Parathyroid adenoma (tissue), 2 donors: ENCODE measurements around the gene AP2A1.

Source experiments
- H2AFZ ChIP-seq: fragments of 300-600 bp; sonication (generic); one replicate; pipeline ENCODE4 v1.7.0; 2017; ENCODE audit warnings: antibody characterized with exemption, mild to moderate bottlenecking
- H3K27ac ChIP-seq: fragments of 300-600 bp; sonication (generic); one replicate; pipeline ENCODE4 v1.7.0; 2017
- H3K27me3 ChIP-seq: fragments of 300-600 bp; sonication (generic); one replicate; pipeline ENCODE4 v1.7.0; 2017; ENCODE audit warnings: low read length; ENCODE audit not compliant: control insufficient read depth, insufficient read depth
- H3K36me3 ChIP-seq: fragments of 300-600 bp; sonication (generic); one replicate; pipeline ENCODE4 v1.7.0; 2017; ENCODE audit warnings: low read length; ENCODE audit not compliant: control insufficient read depth, insufficient read depth
- H3K4me1 ChIP-seq: fragments of 300-600 bp; sonication (generic); one replicate; pipeline ENCODE4 v1.7.0; 2017; ENCODE audit warnings: control low read depth
- H3K4me2 ChIP-seq: fragments of 300-600 bp; sonication (generic); one replicate; pipeline ENCODE4 v1.7.0; 2017; ENCODE audit warnings: low read length
- H3K4me3 ChIP-seq: fragments of 300-600 bp; sonication (generic); one replicate; pipeline ENCODE4 v1.7.0; 2017; ENCODE audit warnings: low read depth, low read length
- H3K79me2 ChIP-seq: fragments of 300-600 bp; sonication (generic); one replicate; pipeline ENCODE4 v1.7.0; 2017; ENCODE audit warnings: control low read depth
- H3K9ac ChIP-seq: fragments of 300-600 bp; sonication (generic); one replicate; pipeline ENCODE4 v1.7.0; 2017; ENCODE audit warnings: mild to moderate bottlenecking
- H3K9me3 ChIP-seq: fragments of 300-600 bp; sonication (generic); one replicate; pipeline ENCODE4 v1.7.0; 2017; ENCODE audit warnings: low read length; ENCODE audit not compliant: control insufficient read depth
- TF ChIP-seq, protein P1 (sequence below): fragments of 300-600 bp; sonication (generic); IDR thresholded peaks from one replicate; pipeline ENCODE4 v1.7.0; 2017; ENCODE audit warnings: antibody characterized with exemption, mild to moderate bottlenecking
- donor health status: primary hyperparathyroidism.

The AP2A1 gene

GRCh38 chr19:49844138-49845095 lies 77.6 kb downstream of the AP2A1 start:
- Histone ChIP-seq H3K79me2 (no peaks in the 10 kb centered on the region), H3K4me2 (no peak overlapping the region), H3K27ac (no peak overlapping the region), H2AFZ (no peak overlapping the region), H3K9ac (no peak overlapping the region), H3K36me3 (no peaks in the 10 kb centered on the region), H3K9me3 (no peaks in the 10 kb centered on the region), H3K4me3 (no peak overlapping the region), H3K4me1 (no peaks in the 10 kb centered on the region), H3K27me3 (no peaks in the 10 kb centered on the region)
- TF ChIP-seq, protein P1, sequence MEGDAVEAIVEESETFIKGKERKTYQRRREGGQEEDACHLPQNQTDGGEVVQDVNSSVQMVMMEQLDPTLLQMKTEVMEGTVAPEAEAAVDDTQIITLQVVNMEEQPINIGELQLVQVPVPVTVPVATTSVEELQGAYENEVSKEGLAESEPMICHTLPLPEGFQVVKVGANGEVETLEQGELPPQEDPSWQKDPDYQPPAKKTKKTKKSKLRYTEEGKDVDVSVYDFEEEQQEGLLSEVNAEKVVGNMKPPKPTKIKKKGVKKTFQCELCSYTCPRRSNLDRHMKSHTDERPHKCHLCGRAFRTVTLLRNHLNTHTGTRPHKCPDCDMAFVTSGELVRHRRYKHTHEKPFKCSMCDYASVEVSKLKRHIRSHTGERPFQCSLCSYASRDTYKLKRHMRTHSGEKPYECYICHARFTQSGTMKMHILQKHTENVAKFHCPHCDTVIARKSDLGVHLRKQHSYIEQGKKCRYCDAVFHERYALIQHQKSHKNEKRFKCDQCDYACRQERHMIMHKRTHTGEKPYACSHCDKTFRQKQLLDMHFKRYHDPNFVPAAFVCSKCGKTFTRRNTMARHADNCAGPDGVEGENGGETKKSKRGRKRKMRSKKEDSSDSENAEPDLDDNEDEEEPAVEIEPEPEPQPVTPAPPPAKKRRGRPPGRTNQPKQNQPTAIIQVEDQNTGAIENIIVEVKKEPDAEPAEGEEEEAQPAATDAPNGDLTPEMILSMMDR = no peak

- Histone ChIP-seq H3K27ac (no peak overlapping the region), H3K79me2 (no peaks in the 10 kb centered on the region), H3K4me2 (no peak overlapping the region)
Measured at GRCh38 chr19:49845414-49845813, 78.6 kb downstream of the AP2A1 start.

DNA sequence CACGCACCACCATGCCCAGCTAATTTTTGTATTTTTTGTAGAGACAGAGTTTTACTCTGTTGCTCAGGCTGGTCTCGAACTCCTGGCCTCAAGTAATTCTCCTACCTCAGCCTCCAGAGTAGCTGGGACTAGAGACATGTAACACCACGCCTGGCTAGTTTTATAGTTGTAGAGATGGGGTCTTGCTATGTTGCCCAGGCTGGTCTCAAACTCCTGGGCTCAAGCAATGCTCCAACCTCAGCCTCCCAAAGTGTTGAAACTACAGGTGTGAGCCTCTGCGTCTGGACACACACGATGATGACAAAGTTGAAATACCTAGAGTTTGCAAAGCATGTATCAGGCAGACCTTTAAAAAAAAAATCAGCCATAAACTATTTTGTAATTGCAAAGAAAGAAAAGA lies 79.6 kb downstream of the AP2A1 start:
- Histone ChIP-seq H3K9me3 (no peaks in the 10 kb centered on the region), H3K4me1 (no peaks in the 10 kb centered on the region), H3K27me3 (no peaks in the 10 kb centered on the region), H3K27ac (no peak overlapping the region), H3K9ac (no peak overlapping the region), H2AFZ (no peak overlapping the region), H3K79me2 (no peaks in the 10 kb centered on the region), H3K4me3 (no peak overlapping the region), H3K4me2 (no peak overlapping the region), H3K36me3 (no peaks in the 10 kb centered on the region)
- TF ChIP-seq, protein P1 = no peak

More at GRCh38 chr19:49845414-49845813, 78.6 kb downstream of the AP2A1 start:
- H3K36me3 ChIP-seq = no peaks in the 10 kb centered on the region
- no peak overlapping the region for H3K4me3 ChIP-seq
- no peaks in the 10 kb centered on the region for H3K9me3 ChIP-seq
- H3K4me1 ChIP-seq = no peaks in the 10 kb centered on the region
- H2AFZ ChIP-seq = no peak overlapping the region
- TF ChIP-seq, protein P1 = no peak
- H3K27me3 ChIP-seq = no peaks in the 10 kb centered on the region
- H3K9ac ChIP-seq = no peak overlapping the region

DNA sequence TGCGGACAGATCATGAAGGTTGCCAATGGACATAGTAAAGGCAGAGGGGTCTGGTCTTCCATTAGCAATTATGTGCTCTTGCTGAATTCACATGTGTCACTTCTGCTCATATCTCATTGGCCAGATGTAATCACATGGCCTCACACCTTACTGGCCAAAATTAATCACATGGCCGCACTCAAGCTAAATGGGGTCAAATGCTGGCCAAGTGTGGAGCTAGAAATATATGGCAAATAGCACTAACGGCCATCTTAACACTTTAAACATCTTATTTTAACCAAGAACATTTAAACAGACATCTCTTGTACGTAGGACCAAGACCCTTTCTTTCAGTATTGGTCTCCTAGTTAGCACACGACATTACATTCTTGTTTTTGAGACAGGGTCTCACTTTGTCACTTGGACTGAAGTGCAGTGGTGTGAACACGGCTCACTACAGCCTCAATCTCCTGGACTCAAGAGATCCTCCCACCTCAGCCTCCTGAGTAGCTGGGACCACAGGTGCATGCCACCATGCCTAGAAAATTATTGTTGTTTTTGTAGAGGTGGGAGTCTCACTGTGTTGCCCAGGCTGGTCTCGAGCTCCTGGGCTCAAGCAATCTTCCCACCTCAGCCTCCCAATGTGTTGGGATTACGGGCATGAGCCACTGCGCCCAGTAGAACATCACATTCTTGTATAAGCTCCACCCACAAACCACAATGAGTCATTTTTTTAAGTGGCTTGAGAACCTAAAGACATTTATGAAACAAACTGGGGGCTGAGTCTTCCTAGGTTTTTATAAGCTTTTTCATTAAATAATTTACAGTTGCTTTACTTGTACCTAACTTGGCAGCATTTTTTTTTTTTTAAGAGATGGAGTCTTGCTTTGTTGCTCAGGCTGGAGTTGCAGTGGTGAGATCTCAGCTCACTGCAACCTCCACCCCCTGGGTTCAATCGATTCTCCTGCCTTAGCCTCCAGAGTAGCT lies 81.2 kb downstream of the AP2A1 start:
- Histone ChIP-seq H3K27ac (no peak overlapping the region), H3K27me3 (no peaks in the 10 kb centered on the region), H2AFZ (no peak overlapping the region), H3K4me2 (no peak overlapping the region), H3K36me3 (no peaks in the 10 kb centered on the region), H3K9me3 (no peaks in the 10 kb centered on the region), H3K4me1 (peaks cover 4% of the 10 kb centered on the region), H3K79me2 (peaks cover 10% of the 10 kb centered on the region), H3K9ac (no peak overlapping the region), H3K4me3 (no peak overlapping the region)
- TF ChIP-seq, protein P1 = no peak
